Cerebellar cortex (tissue), 1 donor: ENCODE results near the gene SRGAP1.

Experiments
- DNase-seq: peaks from one replicate; pipeline ENCODE4 v3.0.0-alpha.2; 2015; ENCODE audit warnings: low spot score

Gene SRGAP1

DNA sequence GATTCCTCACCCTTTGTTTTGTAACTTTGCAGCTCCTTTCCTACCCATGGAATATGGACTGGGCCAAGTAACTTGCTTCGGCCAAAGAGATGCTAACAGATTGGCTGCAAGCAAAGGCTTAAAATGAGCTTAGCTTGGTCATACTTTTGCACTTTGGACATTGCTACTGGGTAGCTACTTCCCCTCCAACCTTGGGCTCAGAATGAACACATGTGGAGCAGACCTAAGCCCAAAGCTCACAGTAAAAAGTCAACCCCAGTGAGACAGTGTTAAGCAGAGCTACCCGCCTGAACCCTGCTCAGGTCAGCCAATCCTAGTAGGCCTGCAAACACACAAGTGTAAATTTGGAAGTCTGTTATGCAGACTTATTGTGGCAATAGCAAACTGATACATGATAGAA is 363.0 kb downstream of the SRGAP1 start:
- no peak for DNase-seq
